Fibroblast of lung (primary cell): Measurements from ENCODE around the gene ST3GAL6. TPM values are rescaled to one million over a fixed set of nuclear protein-coding genes. Genes with fewer than 3 reads are reported as not detected.

Source experiments
- DNase-seq, 2 donors: peaks; one replicate each; pipeline versions ENCODE4 v3.0.0 to v3.0.0-alpha.2; 2010; ENCODE audit warnings: low read depth in 2 of 2
- H2AFZ ChIP-seq: 2 replicates; pipeline ENCODE4 v1.5.1; 2012; ENCODE audit warnings: low read length, control low read depth, inconsistent platforms
- H3K27ac ChIP-seq: 2 replicates; pipeline ENCODE4 v1.5.1; 2011; ENCODE audit warnings: low read length, control low read depth; ENCODE audit not compliant: insufficient read depth
- H3K27me3 ChIP-seq: 2 replicates; pipeline ENCODE4 v1.5.1; 2011; ENCODE audit warnings: mild to moderate bottlenecking, low read length; ENCODE audit not compliant: control insufficient read depth, insufficient read depth
- H3K36me3 ChIP-seq: 2 replicates; pipeline ENCODE4 v1.5.1; 2011; ENCODE audit warnings: low read length; ENCODE audit not compliant: control insufficient read depth, insufficient read depth
- H3K4me1 ChIP-seq: 2 replicates; pipeline ENCODE4 v1.5.1; 2011; ENCODE audit warnings: low read length; ENCODE audit not compliant: control insufficient read depth, insufficient read depth; ENCODE audit errors: extremely low read depth
- H3K4me2 ChIP-seq: 2 replicates; pipeline ENCODE4 v1.5.1; 2011; ENCODE audit warnings: low read length, control low read depth; ENCODE audit not compliant: insufficient read depth; ENCODE audit errors: extremely low read depth
- H3K4me3 ChIP-seq, 4 experiments: fragments of 200-600 bp in 1 of 4; sonication (generic) in 1 of 4; replicated peaks in 1 of 4; 2 replicates each; pipeline ENCODE4 v1.5.1; 2011 to 2016; ENCODE audit warnings: low read length in 4 of 4, low read depth in 3 of 4, mild to moderate bottlenecking in 3 of 4, control low read depth in 2 of 4, inconsistent platforms in 1 of 4, mixed read lengths in 1 of 4; ENCODE audit not compliant: insufficient read depth in 1 of 4; ENCODE audit errors: control extremely low read depth in 1 of 4
- H3K79me2 ChIP-seq: 2 replicates; pipeline ENCODE4 v1.5.1; 2012; ENCODE audit warnings: mild to moderate bottlenecking, low read length, inconsistent platforms; ENCODE audit not compliant: control insufficient read depth, insufficient read depth
- H3K9ac ChIP-seq: 2 replicates; pipeline ENCODE4 v1.5.1; 2011; ENCODE audit warnings: mild to moderate bottlenecking, low read length, control low read depth; ENCODE audit not compliant: insufficient read depth
- H3K9me3 ChIP-seq: 2 replicates; pipeline ENCODE4 v1.5.1; 2012; ENCODE audit warnings: low read depth, low read length; ENCODE audit not compliant: control insufficient read depth, insufficient read depth
- H4K20me1 ChIP-seq: 2 replicates; pipeline ENCODE4 v1.5.1; 2011; ENCODE audit warnings: low read length; ENCODE audit not compliant: control insufficient read depth, insufficient read depth; ENCODE audit errors: extremely low read depth
- CTCF ChIP-seq, 2 donors: IDR thresholded peaks in 1 of 2; conservative IDR thresholded peaks in 1 of 2; 1 replicate in 1 of 2; 2 replicates in 1 of 2; pipeline ENCODE4 v1.5.1; 2011 to 2012; ENCODE audit warnings: low read length in 2 of 2, control low read depth in 1 of 2, inconsistent platforms in 1 of 2, low read depth in 1 of 2, mild to moderate bottlenecking in 1 of 2
- EZH2 ChIP-seq: IDR thresholded peaks from 2 replicates; pipeline ENCODE4 v1.5.1; 2012; ENCODE audit warnings: low read length, control low read depth, mild to moderate bottlenecking; ENCODE audit errors: missing control alignments
- polyA plus RNA-seq, 2 donors: library from polyadenylated mRNA; depleted of rRNA in 1 of 2; stranded (reverse) in 1 of 2; unstranded in 1 of 2; fragments of >200 nt; gene quantifications; 2 replicates each; pipeline ENCODE4 v1.2.1, GENCODE V29; 2011 to 2012; ENCODE audit warnings: missing spikeins in 1 of 2
- total RNA-seq: library from RNA; depleted of rRNA; stranded (reverse); fragments of >200 nt; gene quantifications from 2 replicates; pipeline ENCODE4 v1.2.1, GENCODE V29; 2014

Gene ST3GAL6
- total and polyA plus RNA-seq, 2 donors (not counting 1 experiment from before 2014, with no cell fraction given) = 1.7 to 4.1 TPM

GRCh38 chr3:98823791-98824190, 60.7 kb downstream of the ST3GAL6 start:
- Histone ChIP-seq H3K36me3 (peaks cover 9% of the 10 kb centered on the region), H4K20me1 (no peaks in the 10 kb centered on the region)
- peak in 1 of 2 donors; percentile 59 for DNase-seq

DNA sequence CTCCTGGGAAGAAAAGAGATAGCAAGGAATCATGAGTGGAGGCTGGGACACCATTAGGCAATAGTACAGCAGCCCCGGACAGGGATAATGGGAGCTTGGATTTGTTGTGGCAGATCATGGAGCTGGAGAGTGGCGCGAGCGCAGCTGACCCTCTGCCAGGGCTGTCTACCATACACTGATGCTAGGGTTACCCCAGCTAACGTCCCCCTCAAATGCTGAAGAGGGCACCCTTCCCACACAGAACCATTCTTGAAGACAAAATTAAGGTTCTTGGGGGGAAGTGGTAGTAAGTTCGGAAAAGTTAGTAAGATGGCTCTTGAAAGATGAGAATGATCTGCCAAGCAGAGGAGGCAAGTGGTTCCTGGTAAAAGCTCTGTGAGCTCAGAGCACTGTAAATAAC, 61.1 kb downstream of the ST3GAL6 start:
- DNase-seq = peak in 1 of 2 donors; percentile 62
- no peak overlapping the region for H3K27ac ChIP-seq
- H3K4me1 ChIP-seq = peaks cover 2% of the 10 kb centered on the region
- no peak overlapping the region for H2AFZ ChIP-seq
- no peaks in the 10 kb centered on the region for H3K27me3 ChIP-seq
- no peaks in the 10 kb centered on the region for H3K9me3 ChIP-seq
- no peaks in the 10 kb centered on the region for H4K20me1 ChIP-seq
- H3K4me2 ChIP-seq = no peak overlapping the region
- no peak overlapping the region for H3K9ac ChIP-seq
- H3K4me3 ChIP-seq = no peak overlapping the region
- H3K79me2 ChIP-seq = peaks cover 26% of the 10 kb centered on the region
- peaks cover 6% of the 10 kb centered on the region for H3K36me3 ChIP-seq
- TF ChIP-seq EZH2 = no peak
- peak; percentile 25 to 35 for TF ChIP-seq CTCF (conservative IDR thresholded peaks at IDR 0.05 in 1 of 2, IDR thresholded peaks at IDR 0.05 in 1 of 2; ENCODE audit: low read depth in 1 of 2, low read length in 2 of 2)

More at GRCh38 chr3:98823791-98824190, 60.7 kb downstream of the ST3GAL6 start:
- peak overlapping the region; percentile 3 for H3K27ac ChIP-seq
- TF ChIP-seq EZH2 (no peak), CTCF (conservative IDR thresholded peaks at IDR 0.05 in 1 of 2, IDR thresholded peaks at IDR 0.05 in 1 of 2; ENCODE audit: low read depth in 1 of 2, low read length in 2 of 2) (no peak)
- H3K9ac ChIP-seq = no peak overlapping the region
- H3K9me3 ChIP-seq = no peaks in the 10 kb centered on the region
- peaks cover 24% of the 10 kb centered on the region for H3K79me2 ChIP-seq
- peaks cover 2% of the 10 kb centered on the region for H3K4me1 ChIP-seq
- no peak overlapping the region for H3K4me2 ChIP-seq
- H2AFZ ChIP-seq = no peak overlapping the region
- no peak overlapping the region for H3K4me3 ChIP-seq
- no peaks in the 10 kb centered on the region for H3K27me3 ChIP-seq

DNA sequence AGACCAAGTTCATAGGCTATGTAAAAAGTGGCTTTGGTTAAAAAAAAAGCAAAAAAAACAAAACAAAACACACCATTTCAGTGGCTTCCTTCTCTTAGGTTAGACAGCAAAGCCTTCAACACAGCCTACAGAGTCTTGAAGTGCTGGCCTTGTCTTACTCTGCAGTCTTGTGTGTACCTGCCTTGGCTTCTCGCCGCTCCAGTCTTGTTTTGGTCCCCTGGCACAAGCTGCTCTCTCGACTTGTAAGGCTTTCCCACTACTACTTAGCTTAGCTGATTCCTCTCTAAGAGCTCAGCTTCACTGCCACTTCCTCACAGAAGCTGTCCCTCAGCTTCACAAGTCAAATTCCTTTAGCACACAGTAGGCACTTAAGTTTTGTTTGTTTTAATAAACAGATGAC, 63.0 kb downstream of the ST3GAL6 start:
- peaks cover 2% of the 10 kb centered on the region for H3K4me1 ChIP-seq
- no peak overlapping the region for H3K4me3 ChIP-seq
- DNase-seq = no peak
- no peak overlapping the region for H3K9ac ChIP-seq
- H3K79me2 ChIP-seq = peaks cover 26% of the 10 kb centered on the region
- H3K27me3 ChIP-seq = no peaks in the 10 kb centered on the region
- peaks cover 6% of the 10 kb centered on the region for H3K36me3 ChIP-seq
- H3K4me2 ChIP-seq = no peak overlapping the region
- H3K9me3 ChIP-seq = no peaks in the 10 kb centered on the region
- H4K20me1 ChIP-seq = no peaks in the 10 kb centered on the region
- no peak overlapping the region for H2AFZ ChIP-seq
- H3K27ac ChIP-seq = no peak overlapping the region
- no peak for TF ChIP-seq EZH2
- TF ChIP-seq CTCF (conservative IDR thresholded peaks at IDR 0.05 in 1 of 2, IDR thresholded peaks at IDR 0.05 in 1 of 2; ENCODE audit: low read depth in 1 of 2, low read length in 2 of 2) = no peak
